NCI-H446 treated with DMSO at 0.1 percent for 48 hours (cell line): Measurements from ENCODE around the gene IL1RAPL1.

Source experiments
- DNase-seq: peaks from one replicate; lab custom pipeline; 2025; lab: John Stamatoyannopoulos, UW

Gene IL1RAPL1

DNA sequence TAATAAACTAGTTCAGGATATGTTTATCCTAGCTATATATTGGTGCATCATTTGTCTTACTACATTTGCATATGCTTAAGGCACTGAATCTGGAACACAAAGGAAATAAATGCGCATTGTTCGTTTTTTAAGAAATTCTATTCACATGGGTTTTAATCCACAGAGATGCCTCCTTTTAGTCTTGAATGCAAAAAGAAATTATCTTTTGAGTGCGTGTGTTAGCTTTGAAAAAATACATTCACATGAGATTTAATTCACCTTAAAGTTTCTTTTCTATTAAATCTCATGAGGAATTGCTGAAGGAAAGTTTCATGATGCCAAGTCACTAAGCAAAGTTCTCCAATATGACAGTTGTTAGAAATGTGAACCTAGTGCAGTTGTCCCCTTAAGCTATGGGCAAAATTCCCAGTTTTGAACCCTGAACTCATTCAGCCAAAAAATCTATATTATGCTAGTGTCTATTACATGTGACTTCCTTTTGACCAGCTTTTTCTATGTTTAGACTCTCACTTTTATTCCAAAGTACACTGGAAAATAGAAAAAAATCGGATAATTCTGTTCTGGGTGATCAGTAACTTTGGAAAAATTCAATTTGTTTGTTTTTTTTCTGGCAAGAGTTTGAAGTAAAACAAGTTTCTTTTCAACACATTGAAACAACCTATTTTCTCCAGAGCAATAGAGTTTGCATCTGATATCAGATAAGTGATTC, 1201.9 kb downstream of the IL1RAPL1 start:
- no peak for DNase-seq

DNA sequence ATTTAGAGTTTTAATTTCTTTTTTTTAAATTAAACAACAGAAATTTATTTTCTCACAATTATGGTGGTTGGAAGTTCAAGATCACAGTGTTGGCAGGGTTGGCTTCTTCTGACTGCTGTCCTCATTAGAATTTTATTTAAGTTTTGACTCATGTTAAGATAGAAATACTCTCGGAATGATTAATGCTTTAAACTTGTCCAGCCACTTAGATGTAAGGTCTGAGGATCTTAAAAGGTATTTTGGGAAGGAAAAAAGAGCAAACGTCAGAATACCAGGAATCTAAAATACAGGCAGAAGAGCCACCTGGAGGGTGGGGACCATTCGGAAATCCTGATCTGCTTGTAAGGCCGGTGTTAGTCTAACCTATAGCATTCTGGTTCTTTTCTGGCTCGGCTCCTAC, 1205.1 kb downstream of the IL1RAPL1 start:
- DNase-seq, result no peak

DNA sequence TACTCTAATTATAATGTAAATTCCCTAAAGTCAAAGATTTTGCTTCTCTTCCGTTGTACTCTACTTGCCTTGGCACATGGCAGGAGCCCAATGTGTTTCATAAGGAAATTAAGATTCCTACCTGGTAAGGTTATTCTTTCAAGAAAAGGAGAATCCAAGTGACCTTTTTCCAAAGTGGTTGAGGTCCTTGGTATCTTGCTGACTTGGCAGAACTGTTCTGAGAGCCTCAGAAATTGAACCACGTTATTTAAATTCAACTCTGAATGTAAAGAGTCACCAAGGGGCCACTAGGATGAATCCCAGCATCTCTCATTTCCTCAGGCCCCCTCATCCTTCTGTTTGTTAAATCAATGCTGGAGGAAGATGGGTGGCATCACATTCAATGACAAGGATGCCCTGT, 1209.9 kb downstream of the IL1RAPL1 start:
- no peak for DNase-seq

DNA sequence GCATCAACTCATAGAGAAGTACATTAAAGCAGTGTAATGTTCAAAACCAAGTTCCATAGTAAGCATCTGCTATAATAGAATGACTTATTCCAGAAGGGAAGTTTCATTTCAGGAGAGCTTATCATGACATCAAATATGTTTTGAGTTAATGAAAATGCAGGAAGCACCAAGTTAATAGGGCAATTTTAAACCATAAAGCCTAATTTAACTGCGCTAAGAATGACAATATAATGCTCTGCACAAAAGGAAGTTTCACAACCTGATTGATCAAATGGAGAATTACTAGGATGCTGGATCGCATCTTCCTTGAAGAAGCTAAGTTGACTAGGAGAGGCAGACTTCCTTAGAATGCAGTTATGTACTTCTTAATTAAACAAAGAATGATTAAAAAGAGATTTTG, 1211.2 kb downstream of the IL1RAPL1 start:
- DNase-seq, result no peak

DNA sequence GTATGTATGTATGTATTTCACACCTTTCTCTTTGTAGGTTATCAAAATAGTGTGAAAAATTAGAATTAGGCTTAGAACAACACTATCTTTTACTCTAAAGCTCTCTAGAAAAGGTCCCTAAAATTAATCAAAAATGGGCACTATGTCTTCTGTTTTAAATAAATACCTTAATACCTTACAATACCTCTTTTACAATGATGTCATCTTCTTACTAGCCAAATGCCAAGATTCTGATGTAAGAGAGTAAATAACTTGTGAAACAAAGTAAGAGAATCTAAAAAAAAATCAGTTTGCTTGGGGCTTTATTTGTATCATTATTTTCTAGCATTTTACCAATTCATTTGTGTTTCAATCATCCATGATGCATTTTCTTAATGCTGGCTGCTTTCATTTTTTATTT, 1225.9 kb downstream of the IL1RAPL1 start:
- no peak for DNase-seq

DNA sequence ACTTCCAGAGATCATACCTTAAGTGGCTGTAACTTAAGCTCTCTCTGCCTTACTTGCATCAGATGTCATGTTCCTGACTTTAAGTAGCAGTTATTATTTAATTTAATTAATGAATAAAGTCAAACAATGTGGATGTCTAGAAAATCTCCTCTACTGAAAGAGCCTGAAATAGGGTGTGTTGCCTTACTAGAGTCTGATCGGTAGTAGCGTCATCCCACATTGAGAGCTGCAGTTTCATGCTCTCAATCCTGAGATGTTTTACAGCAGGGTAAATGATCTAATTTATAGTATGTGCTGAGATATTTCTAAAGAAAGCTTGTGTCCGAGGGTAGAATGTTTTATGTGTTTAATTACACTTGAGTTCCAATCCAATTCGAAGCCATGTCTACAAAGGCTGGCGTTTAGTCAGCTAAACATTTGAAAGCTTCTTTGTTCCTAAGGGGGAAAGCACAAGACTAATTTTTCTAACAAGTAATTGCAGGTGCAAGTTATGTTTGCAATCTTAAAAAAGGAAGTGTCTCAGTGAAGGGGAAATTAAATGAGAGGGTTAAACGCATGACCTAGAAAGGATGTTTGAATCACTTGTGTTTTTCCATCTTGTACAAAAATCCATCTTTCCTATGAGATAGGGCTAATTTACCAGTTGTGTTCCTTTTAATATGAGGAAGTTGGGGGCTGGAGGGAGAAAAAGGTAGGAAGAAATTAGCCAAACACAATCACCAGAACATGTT, 1237.1 kb downstream of the IL1RAPL1 start:
- DNase-seq, result no peak

DNA sequence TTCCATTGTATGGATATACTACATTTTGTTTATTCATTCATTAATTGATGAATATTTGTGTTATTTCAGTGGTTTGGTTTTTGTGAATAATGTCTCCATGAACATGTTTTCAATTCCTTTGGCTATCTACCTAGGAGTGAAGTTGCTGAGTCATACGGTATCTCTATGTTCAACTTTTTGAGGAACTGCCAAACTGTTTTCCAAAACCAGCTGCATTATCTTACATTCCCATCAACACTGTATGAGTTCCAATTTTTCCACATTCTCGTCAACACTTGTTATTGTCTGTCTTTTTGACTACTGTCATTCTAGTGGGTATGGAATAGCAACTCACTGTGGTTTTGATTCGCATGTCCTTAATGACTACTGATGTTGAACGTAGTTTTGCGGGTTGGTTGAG, 1239.5 kb downstream of the IL1RAPL1 start:
- no peak for DNase-seq

DNA sequence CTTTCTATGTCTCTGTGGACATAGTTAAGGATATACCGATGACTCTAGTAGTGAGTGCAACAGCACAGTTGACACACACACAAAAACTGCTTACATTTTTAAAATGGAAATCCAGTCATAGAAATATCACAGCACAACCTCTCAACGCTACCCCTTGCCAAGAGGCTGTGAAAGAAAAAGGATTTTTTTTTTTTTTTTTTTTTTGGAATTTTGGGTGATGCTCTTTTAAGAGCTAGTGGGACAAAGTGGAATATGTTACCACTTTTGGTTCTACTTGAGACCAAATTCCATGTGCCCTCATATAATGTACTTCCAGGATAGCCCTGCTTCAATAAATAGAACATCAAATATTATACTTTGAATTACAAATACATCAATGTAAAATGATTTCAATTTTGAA, 1247.1 kb downstream of the IL1RAPL1 start:
- no peak for DNase-seq

DNA sequence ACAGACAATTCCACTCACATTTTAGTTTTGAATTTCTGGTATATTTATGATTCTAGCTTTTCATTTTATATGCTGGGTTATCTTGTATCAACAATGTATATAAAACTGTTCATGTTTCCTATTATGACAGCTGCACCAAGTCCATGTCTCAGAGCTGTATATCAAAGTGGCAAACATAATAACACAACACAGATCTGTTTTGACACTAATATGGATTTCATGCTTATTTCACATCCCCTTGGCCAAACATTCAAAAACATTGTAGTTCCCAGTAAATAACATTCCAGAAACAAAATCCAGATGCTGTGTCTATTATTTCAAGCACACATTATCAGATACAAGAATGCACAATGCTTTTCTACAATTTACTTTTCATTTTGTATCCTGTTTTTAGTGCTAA, 1247.5 kb downstream of the IL1RAPL1 start:
- DNase-seq, result no peak

DNA sequence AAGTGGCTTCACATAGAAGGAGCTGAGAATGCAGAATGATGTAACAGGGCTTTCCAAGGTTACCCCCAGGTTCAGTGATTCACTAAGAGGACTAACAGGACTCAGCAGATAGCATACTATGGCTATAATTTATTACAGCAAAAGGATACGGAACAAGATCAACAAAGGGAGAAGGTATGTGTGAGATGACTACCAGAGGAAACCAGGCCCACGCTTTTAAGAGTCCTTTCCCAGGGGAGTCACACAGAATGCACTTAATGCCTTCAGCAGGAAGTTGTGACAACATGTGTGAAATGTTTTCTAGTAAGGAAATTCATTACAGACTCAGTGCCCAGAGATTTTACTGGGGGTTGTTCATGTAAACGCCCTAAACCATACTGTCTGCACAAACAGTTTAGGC, 1254.5 kb downstream of the IL1RAPL1 start:
- no peak for DNase-seq

DNA sequence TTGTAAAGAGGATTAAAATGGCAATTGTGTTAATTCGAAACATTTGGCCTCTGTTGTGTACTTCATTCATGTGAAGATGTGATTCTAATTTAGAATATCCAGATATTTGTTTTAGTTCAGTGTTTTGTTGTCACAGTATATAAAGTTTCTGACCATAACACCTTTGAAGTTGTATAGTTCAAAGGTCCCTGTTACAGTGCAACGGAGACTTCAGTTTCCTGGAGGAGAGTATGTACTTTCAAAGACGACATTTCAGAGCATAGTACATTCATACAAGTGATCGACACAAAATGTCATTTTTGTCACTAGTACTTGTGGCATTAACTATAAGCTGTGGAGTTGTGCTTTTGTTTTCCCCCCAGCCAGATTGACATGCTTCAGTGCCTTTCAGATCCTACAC, 1255.3 kb downstream of the IL1RAPL1 start:
- DNase-seq, result no peak

DNA sequence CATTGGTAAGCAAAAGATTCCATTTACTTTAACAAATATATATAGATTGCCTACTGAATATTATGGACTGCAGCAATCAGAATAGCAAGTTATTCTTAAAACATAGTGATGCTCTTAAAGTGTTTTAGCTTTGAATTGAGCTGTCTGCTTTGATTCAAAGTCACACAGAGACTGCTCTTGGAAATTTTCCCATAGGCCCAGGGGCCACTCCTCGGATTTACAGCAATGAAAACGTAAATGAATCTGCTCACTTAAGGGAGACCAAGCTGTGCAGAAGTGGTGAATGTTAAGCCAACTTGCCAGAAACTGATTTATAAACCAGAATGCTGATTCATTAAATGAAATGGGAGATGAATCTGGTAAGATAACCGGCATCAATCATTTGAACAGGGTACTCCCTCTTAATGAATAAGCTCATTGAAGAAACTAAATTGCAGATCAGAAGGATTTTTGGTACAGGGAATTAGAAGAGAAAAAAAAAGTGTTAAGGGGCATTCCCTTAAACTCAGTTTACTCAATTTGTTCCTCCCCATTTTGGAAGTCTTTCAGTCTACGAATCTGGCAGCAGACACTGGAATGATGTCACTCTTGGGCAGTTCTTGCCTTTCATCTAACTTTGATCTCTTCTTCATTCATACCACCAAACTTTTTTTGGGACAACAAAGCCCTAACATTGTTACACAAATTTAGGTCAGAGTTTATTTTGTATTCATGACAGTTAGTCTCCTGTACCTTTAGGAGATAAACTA, 1264.8 kb downstream of the IL1RAPL1 start:
- no peak for DNase-seq

DNA sequence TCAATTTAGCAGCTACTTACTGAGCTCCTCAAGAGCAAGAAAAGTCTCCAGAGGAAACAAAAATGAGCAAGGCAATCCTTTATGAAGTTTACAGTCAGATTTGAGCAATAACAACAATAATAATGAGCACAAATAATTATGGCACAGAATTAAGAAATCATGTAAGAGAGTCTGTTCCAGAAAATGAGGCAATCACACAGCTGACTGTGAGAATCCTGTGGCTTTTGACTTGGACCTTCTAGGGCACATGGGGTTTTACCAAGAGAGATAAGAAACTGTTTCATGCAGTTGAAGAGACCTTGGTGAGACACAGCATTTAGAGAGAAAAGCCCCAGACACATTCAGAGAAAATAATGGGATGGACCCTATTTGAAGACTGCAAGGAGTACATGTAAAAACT, 1265.5 kb downstream of the IL1RAPL1 start:
- no peak for DNase-seq

DNA sequence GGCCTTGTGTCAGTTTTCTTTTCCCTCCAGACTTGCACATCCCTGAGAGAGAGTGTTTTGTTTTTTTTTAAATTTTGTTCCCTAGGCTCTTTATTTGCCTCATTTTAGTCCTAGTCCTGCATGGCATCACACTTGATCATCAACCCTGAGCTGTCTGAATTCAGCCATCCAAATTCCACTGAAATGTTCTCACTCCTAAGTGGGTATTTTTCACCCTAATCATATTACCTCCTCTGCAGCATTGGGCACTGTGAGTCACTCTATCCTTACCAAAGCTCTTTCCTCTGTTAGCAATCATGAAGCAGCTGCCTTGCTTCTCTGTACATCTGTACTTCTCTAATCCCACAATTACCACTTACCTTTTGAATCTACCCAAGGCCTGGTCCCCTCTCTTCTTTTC, 1271.5 kb downstream of the IL1RAPL1 start:
- DNase-seq, result no peak

DNA sequence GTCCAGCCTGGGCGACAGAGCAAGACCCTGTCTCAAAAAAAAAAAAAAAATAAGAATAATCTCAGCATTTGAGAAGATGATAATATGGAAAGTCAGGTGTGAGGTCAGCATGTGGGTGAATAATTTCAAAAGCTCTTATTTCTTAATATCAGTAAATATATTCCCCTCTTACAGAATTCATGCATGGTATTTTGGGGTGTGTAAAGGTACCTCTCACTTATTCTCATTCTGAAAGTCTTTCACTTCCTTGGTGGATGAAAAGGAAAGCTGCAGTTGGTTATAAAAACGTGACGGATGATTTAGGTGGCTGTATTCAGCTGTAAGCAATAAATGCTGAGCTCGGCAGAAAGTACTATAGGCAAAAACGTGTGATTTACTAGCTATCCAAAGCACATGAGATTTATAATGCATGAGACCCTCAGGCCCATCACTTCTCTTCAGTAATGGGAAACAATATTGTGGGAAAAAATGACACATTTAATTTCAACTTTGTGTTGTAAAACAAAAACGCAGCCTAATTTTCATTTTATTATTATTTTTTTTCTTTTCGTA, 1275.0 kb downstream of the IL1RAPL1 start:
- no peak for DNase-seq

DNA sequence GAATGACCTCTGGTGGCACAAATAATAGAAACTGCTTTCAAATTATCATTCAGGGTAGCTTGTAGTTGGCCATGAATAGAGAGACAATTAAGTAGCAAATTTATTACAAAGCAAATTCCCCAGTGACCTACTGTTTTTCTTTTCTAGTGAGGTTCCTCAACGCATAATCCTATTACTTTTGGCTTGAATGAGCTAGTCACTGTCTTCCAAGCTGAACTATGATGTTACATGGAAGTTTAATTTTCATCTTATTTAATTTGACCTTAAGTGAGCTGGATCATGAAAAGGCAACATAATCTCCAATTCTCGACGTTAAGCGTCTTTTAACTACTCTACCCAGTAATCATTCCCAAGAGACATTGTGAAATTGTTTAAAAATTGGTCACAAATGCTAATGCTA, 1280.7 kb downstream of the IL1RAPL1 start:
- DNase-seq, result no peak

DNA sequence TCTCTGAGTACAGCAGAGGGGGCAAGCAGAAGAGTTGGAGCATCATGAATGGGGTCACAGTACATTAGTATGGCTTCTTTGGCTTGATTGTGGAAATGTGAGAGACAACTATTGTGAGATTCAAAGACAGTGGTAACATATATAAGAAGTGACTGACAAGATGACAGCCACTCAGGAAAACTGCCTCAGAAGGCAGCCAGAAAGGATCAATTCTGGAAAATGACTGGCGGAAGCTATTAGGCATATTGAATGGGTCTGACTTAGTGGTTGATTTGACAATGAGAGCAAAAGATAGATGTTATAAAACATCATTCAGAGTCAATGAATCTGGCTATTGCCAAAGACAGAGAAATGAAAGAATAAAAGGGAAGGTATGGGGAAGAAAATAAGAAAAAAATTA, 1282.6 kb downstream of the IL1RAPL1 start:
- no peak for DNase-seq

DNA sequence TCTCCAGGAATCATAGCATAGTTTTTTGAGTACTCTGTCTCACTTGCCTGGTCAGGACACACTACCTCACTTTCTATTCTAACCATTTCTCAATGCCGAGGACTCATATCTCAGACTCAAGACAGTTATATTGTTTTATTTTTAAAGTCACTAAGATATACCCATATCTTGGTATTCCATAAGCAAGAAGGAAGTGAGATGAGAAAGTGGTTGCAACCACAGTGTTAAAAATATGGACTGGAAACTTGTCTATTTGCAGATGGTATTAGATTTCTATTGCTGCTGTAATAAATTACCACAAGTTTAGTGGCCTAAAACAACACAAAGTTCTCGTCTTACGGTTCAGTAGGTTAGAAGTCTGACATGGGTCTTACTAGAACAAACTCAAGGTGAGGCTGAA, 1283.4 kb downstream of the IL1RAPL1 start:
- no peak for DNase-seq

DNA sequence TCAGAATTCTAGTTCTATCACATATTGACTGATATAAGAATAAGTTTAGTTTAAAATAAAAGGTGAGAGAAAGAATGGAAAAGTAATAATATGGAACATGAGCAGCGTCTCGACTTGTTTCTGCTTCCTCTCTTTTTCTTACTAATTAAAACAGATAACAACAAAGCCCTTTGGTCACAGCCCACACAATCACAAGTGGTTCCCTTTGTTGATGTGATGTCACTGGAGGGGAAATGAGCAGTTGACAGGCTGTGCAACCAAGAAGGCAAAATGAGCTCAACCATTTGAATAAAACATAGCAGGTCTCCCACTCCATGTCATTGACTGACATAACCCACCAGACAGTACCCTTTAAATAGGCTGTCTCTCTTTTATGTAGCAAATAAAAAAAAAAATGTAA, 1285.6 kb downstream of the IL1RAPL1 start:
- no peak for DNase-seq

DNA sequence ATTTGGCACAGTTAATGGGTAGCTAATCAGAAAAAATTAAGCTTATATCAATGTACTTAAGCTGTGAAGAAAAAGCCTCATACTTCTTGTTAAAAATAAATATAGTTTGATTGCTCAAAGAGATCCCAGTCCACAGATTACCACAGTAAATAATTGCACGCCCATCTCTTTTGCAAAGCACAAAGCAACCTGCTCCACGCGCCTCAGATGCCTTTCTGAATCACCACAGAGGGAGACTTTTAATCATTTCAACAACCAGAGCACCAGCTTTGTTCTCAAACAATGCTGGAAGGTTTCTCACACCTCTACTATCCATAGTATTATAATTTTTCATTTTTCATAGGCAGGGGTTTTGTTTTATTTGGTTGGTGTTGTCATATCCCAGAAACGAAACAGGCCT, 1289.5 kb downstream of the IL1RAPL1 start:
- DNase-seq, result no peak

DNA sequence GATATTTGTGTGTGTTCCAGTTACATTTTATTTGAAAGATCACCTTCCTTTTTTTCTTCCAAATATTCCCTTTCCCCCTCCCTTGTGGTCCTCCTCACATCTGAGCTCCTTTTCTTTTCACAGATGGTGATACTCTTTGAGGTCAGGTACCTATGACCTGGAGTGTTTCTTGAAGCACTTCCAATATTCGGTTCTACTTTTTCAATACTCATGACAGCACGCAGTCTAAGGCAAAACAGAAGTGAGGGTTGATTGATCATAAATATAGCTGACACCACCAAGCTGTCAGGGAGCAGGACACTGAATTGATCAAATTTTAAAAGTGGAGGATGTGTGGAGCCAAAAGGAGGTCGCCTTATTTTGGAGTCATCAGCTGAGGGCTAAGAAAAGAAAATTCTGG, 1293.7 kb downstream of the IL1RAPL1 start:
- DNase-seq, result no peak

DNA sequence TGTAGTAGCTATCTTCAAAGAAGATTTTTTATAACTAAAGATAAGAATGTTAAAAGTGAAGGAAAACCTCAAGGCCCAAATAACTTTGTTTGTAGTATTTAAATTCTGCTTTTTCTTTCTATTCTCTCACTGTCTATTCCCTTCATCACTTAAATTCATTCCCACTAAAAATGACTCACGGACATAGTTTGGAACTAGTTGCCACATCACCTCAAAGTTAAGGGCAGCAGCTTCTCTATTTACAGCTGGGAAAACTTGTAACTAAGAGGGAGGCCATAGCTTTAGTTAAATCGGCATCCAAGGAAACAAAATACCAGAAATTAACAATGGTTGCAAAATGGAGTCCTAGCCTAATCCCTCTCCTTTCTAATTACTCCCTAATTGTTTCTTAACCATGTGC, 1302.8 kb downstream of the IL1RAPL1 start:
- no peak for DNase-seq

DNA sequence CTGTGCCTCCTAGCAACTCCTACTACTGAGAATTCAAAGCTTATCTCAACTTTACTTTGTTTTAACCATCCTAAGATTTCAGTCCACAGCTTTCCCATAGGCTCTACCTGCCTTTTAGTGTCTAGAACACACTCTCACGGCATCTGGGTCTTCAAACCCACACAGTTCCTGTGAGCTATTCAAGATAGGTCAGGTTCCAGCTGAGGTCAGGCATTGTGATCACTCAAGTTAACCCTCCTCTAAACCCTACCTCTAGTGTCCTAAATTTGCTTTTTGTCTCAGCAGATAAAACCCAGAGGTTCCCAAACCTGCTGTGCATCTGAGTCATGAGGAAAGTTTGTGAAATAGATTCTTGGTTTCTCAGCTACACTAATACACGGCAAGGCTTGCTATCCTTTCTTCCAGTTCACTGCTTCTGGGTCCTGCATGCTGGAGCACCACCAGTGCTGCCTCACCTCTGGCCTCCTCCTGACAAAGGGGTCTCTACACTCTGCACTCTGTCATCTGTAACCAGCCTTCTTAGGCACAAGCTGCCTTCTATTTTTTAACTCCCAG, 1303.5 kb downstream of the IL1RAPL1 start:
- DNase-seq, result no peak
